K562 treated with DMSO at 1 percent for 4 hours (cell line): ENCODE measurements around the gene PRKRA. TPM values are rescaled to one million over a fixed set of nuclear protein-coding genes. Genes with fewer than 3 reads are reported as not detected.

Source experiments
- total RNA-seq: library from RNA; unstranded; fragments of 300-600 nt; gene quantifications from 2 replicates; pipeline ENCODE4 v1.2.3, GENCODE V29; 2022; ENCODE audit not compliant: insufficient read depth

The PRKRA gene
- 41.1 and 43.0 TPM in 2 replicates for total RNA-seq

GRCh38 chr2:178450774-178451525, at the start of gene PRKRA, which contains the start of gene PJVK:
PRKRA (minus strand) TSS chr2:178451175; CDS start chr2:178451030, 145 bp downstream.
PJVK (plus strand) TSS chr2:178451378; CDS start chr2:178453410, 2,032 bp downstream.

GRCh38 chr2:178480227-178481181, 29.5 kb upstream of the PRKRA start, which contains the start of gene PLEKHA3:
PLEKHA3 (plus strand) TSS chr2:178480457; CDS start chr2:178480870, 413 bp downstream.

GRCh38 chr2:178478439-178479274, 27.7 kb upstream of the PRKRA start, which contains the start of gene FKBP7:
FKBP7 (minus strand) TSS chr2:178478600; CDS start chr2:178478499, 101 bp downstream.

Other genes starting within 250 kb of the PRKRA start
- not detected in 2 replicates for gene PJVK, start 203 bp upstream of the PRKRA start, total RNA-seq
- gene FKBP7, start 27.4 kb upstream of the PRKRA start, total RNA-seq: 4.2 and 5.3 TPM in 2 replicates
- gene PLEKHA3, start 29.3 kb upstream of the PRKRA start, total RNA-seq: 6.4 and 9.3 TPM in 2 replicates